T-helper 1 cell (primary cell): Measurements from ENCODE around the gene HEY2.
"Not testable (repeated sequence)": the region's sequence is repeated elsewhere in the genome, so short reads cannot be mapped to it uniquely, and the experiment has no call there.

Experiments
- DNase-seq, 5 donors: peaks; one replicate each; pipeline ENCODE4 v3.0.0-alpha.2; 2012 to 2020

HEY2 gene

DNA sequence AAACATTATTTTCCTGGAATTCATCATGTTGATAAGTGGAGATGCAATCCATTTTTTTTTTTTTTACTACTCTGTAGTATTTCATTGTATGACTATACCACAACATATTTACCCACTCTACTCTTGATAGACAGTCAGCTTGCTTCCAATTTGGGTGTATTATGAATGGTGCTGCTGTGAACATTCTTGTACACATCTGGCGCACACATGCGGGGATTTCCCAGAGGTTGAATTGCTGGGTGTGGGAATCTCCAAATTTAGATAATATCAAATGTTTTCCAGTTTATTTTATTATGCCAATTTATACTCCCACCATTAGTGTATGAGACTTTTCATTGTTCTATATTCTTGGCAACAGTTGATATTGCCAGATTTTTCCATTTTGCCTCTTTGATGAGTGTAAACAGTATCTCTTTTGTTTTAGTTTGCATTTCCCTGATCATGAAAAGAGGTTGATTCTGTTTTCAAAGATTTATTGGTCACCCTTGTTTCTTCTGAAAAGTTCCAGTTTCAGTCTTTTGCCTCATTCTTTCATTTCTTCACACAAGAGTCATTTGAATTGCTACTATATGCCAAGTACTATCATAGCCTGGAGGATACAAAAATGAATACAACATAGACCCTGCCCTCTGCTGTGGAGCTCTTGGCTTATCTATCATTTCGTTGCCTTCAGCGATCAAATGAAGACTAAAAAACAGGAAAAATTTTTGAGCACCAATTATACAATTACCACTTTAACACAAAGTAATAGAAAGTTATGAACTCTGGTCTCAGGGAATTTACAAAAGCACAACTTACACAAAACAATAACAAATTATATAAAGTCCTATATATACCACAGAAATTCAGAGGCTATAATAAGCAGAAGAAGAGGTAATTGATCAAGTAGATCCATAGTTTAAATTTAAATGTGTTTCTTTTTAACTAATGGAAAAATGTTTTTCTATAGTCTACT, 24.2 kb downstream of the HEY2 start:
- DNase-seq = no peak

DNA sequence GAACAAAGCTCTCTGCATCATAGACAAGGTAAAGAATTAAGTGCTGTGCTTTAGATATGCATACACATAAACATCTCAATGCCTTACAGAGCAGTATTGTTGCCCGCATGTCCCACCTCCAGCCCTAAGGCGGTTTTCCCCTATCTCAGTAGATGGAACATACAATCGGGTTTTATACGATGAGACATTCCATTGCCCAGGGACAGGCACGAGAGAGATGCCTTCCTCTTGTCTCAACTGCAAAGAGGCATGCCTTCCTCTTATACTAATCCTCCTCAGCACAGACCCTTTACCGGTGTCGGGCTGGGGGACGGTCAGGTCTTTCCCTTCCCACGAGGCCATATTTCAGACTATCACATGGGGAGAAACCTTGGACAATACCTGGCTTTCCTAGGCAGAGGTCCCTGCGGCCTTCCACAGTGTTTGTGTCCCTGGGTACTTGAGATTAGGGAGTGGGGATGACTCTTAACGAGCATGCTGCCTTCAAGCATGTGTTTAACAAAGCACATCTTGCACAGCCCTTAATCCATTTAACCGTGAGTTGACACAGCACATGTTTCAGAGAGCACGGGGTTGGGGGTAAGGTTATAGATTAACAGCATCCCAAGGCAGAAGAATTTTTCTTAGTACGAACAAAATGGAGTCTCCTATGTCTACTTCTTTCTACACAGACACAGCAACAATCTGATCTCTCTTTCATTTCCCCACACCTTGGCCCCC, 26.8 kb downstream of the HEY2 start:
- not testable (repeated sequence) for DNase-seq

- DNase-seq = peak; percentile 61 to 92 (median 77)
Observed at GRCh38 chr6:125779924-125780539, 30.6 kb downstream of the HEY2 start.

DNA sequence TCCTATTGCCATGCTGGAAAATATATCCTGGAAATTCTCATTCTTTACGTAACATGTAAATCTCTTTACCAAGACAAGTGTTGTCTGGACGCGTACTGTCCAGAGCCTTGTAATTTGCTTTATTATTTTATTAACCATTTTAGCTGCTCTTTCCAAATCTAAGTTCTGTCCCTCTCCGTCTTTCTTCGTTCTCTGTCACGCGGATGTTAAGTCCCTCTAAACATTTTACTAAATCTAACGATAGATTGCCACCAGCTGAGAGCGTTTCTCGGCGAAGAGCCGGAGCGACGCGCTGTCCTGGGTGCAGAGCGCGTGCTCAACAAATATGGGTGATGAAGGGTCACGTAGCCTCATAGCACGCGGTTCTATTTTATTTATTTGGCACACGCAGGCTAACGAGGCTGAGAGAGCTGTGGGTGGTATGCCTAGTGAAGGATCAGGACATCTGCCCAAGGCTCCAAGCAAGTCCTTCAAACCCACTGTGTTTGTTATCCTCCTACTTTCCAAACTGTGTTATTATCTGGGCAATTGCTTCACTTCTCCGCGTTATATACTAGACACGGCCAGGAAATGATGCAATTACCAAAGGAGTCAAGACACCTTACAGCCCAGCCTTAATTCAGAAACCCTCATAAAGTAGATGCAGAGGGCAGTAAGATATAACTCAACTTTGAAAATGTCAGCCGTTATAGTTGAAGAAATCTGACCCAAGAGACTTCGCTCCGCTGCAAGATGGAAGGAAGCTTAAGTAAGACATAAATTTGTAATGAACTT, 31.3 kb downstream of the HEY2 start:
- peak in 4 of 5 donors; percentile 38 to 89 (median 43) for DNase-seq

GRCh38 chr6:125781314-125781868, 32.0 kb downstream of the HEY2 start:
- DNase-seq = peak in 2 of 5 donors; percentile 36 to 52

DNA sequence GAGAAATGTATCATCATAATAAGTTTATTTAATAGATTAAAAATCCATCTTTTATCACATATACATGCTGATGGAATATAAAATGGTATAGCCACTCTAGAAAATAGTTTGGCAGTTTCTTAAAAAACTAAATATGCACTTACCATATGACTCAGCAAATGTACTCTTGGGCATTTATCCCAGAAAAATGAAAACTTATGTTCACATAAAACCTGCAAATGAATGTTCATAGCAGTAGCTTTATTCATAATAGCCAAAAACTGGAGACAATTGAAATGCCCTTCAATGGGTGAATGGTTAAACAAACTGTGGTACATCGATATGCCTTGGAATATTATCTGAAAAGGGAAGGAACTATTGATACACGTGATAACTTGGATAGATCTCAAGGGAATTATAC, 34.9 kb downstream of the HEY2 start:
- DNase-seq = no peak

GRCh38 chr6:125787791-125788190, 38.4 kb downstream of the HEY2 start:
- no peak for DNase-seq

DNA sequence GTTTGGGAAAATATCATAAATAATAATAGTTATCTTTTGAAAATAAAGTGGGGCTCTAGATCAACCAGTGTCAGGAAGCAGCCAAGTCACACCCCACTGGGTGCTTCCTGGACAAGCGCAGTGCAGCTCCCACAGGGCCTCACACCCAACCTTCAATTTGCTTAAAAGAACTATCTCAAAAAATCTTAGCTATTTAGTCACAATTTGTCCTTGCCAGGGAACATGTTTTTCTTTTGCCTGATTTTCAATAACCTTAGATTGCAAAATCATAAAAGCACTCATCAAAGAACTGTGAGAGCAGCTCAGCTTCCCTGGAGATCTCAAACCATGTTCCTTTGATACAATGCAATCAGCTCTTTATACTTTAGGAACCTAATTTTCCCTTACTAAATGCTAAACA, 39.7 kb downstream of the HEY2 start:
- DNase-seq = peak in 1 of 5 donors; percentile 11

- peak in 3 of 5 donors; percentile 18 to 61 (median 19) for DNase-seq
Observed at GRCh38 chr6:125789576-125790357, 40.3 kb downstream of the HEY2 start.

DNA sequence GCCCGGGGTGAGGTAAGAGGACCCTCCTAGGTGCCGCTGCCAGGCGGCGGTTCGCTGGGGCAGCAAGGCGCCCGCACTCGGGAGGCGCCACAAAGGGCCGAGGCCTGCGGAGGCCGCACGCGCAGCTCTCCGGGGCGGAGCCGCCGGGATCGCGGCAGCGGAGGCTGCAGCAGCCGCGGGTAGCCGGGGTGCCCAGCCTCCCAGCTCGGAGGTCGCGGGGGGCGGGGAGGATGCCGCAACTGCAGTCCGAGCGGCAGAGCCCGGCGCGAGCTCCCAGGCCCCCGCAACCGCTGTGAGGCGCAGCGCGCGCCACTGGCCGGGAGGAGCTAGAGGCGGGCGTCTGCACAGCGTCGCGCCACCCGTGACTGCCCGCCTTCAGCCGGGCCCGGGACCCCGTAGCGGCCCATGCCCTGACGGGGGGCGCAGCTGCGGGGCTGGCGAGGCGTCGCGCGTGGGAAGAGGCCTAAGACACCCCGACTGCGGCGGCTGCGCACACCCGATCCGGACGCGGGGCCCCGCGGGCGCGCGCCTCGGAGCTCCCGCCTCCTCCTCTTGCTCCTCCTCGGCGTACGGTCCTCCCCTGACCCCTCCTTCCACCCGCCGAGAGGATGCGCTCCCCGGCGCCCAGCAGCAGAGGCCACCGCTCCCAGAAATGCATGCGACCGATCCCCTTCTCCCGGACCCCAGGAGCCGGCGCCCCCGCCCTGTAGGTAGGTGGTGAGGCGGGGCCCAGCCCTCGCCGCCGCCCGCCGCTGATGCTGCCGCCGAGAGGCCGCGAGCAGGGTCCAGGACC, 41.1 kb downstream of the HEY2 start, which contains the start of gene NCOA7:
Gene NCOA7 (plus strand): TSS at position 603 of the 793 bp plus-strand sequence. CDS start 24,395 bp downstream, outside the sequence.
- DNase-seq = peak; percentile 65 to 85 (median 72)

- peak in 2 of 5 donors; percentile 40 to 64 for DNase-seq
Observed at GRCh38 chr6:125791151-125791819, 41.9 kb downstream of the HEY2 start.

GRCh38 chr6:125791820-125792165, 42.4 kb downstream of the HEY2 start:
- no peak for DNase-seq

DNA sequence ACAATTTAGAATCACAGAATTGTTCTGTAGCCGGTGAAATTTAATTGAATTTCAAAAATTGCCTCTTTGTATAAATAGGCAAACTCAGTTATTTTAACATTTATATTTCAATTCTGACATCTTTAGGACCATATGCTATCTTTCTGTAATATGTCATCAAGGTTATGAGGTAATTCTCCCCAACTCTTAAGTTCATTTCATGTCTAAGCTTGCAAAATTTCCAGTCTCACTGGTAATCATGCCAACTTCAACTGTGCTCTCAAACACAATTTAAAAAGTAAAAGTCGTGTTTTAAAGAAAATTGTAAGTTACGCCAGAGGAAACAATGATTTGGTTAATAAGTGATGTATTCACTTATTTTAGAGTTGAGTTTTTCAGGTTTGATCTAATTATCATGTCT, 42.7 kb downstream of the HEY2 start:
- DNase-seq = no peak

- no peak for DNase-seq
Observed at GRCh38 chr6:125792680-125793079, 43.2 kb downstream of the HEY2 start.

DNA sequence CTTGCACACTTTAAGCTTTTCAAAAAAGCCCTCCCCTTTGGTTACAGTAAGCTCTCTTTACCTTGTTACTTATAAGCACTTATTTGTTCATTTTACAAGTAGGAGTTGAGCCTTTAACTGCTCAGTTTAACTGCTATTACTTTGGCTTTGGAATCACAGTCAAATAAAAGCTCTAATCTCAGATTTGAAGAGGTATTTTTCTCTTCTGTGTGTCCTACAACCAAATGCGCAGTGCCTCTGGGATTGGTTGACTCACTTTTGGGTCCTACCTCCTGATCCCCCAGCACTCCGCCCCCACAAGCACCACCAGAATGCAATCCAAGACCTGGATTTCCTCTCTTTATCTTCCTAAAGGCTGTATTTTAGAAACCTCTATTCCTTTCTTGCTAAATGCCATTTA, 43.8 kb downstream of the HEY2 start:
- no peak for DNase-seq

- peak in 1 of 5 donors; percentile 33 for DNase-seq
Observed at GRCh38 chr6:125793863-125794262, 44.4 kb downstream of the HEY2 start.

DNA sequence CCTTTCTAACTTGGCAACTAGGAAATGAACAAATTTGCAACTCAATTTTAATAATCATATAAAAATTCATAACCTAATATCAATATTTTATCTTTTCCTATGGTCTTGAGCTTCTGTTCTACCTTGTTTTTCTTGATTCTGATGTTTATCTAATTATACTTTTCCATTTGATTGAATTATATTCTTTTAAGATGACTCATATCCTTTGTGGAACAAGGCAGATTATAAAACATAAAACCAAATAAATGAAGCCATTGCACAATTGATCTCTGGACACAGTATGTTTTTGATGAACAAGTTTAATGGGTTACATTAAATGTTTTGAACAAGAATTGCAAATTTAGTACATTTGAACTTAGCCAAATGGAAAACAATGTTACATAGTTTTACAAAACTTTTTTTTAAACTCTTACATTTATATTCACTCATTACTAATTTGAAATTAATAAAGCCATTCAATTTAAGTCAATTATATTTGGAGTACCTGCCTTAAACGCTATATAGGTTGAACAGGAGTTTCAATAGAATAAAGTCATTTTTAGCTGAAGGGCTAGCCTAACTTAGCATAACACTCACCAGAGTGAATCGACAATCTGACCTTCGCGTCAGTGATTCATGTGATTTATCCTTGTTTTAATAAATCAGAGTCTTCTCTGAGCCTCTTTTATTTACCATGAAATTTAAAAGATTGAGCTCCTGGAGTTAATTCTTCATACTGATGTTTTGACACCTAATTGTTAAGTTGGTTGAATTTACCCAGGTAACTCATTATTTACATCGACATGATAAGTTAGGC, 45.1 kb downstream of the HEY2 start:
- no peak for DNase-seq

DNA sequence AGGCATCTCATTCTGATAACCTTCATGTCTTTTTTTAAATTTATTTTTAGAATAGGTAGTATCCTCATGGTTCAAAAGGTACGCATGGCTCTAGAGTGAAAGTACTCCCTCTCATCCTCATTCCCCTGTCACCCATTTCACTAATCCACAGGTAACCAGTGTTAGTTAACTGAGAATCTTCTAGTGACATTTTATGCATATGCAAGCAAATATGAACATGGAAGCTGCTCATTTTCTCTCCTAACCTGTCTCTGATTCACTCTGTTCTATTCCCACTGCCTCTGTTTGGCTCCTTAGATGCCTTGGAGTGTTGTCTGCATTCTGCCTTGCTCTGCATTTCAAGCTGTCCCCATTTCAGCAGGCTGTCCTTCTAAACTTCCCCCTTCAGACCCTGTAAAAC, 45.9 kb downstream of the HEY2 start:
- no peak for DNase-seq
